GM12878 (cell line): ENCODE results near the gene PITPNM1. TPM values are rescaled to one million over a fixed set of nuclear protein-coding genes. Genes with fewer than 3 reads are reported as not detected.

Experiments used
- ATAC-seq: fragments of 200-7000 bp; cut with Tn5 transposase; 3 replicates; pipeline ENCODE4 v1.9.1; 2020; ENCODE audit warnings: mild to moderate bottlenecking, moderate library complexity
- BruUV-seq: library from RNA; stranded (reverse); fragments of 400-500 nt; replicated peaks from 2 replicates; lab custom pipeline; 2021; lab: Mats Ljungman, UMichigan
- CTCF ChIA-PET: fragments of 300-600 bp; sonication (Branson Sonifier 250); formaldehyde crosslinking; extraction: SDS; loops from one replicate; lab custom pipeline; 2021; ENCODE audit warnings: inconsistent platforms; lab: Yijun Ruan, JAX
- POLR2A ChIA-PET: fragments of 350-600 bp; formaldehyde crosslinking; extraction: SDS; loops from one replicate; lab custom pipeline; 2021; ENCODE audit warnings: inconsistent platforms; lab: Charles Lee
- RAD21 ChIA-PET: fragments of 300-600 bp; sonication (Branson Sonifier 250); formaldehyde crosslinking; loops from one replicate; lab custom pipeline; 2023; ENCODE audit warnings: antibody characterized with exemption; ENCODE audit not compliant: unreplicated experiment; lab: Charles Lee
- SMC1A ChIA-PET: fragments of 300-600 bp; sonication (Branson Sonifier 250); formaldehyde crosslinking; loops from one replicate; lab custom pipeline; 2023; ENCODE audit not compliant: unreplicated experiment, uncharacterized antibody; lab: Charles Lee
- DNase-seq: peaks from one replicate; pipeline ENCODE4 v3.0.0-alpha.2; 2011; ENCODE audit warnings: low read depth, low spot score
- FAIRE-seq: peaks from 3 replicates; lab custom pipeline; 2011; peaks lifted over from hg19 to GRCh38; lab: Jason Lieb, UNC
- H2AFZ ChIP-seq: 2 replicates; pipeline ENCODE4 v1.6.0; 2011; ENCODE audit warnings: low read depth, low read length, control low read depth; ENCODE audit not compliant: control insufficient read depth
- H3K27ac ChIP-seq: 2 replicates; pipeline ENCODE4 v1.5.1; 2011; ENCODE audit warnings: control low read depth; ENCODE audit not compliant: control insufficient read depth, insufficient read depth
- H3K27me3 ChIP-seq, 2 experiments: replicated peaks in 1 of 2; 2 replicates each; pipeline versions ENCODE4 v1.6.0 to v1.6.1; 2011; ENCODE audit warnings: low read length in 1 of 2; ENCODE audit not compliant: control insufficient read depth in 2 of 2, insufficient read depth in 2 of 2
- H3K36me3 ChIP-seq, 2 experiments: 2 replicates each; pipeline ENCODE4 v1.5.1; 2011; ENCODE audit warnings: low read length in 1 of 2; ENCODE audit not compliant: control insufficient read depth in 2 of 2, insufficient read depth in 2 of 2
- H3K4me1 ChIP-seq: 2 replicates; pipeline ENCODE4 v1.6.1; 2011; ENCODE audit warnings: mild to moderate bottlenecking, low read length, moderate library complexity, mixed read lengths; ENCODE audit not compliant: control insufficient read depth, insufficient read depth
- H3K4me2 ChIP-seq: 2 replicates; pipeline ENCODE4 v1.6.0; 2011; ENCODE audit warnings: control low read depth; ENCODE audit not compliant: control insufficient read depth, insufficient read depth
- H3K4me3 ChIP-seq: fragments of 200-600 bp; sonication (generic); 2 replicates; pipeline ENCODE4 v1.5.1; 2016
- H3K79me2 ChIP-seq: 2 replicates; pipeline ENCODE4 v1.6.0; 2011; ENCODE audit warnings: low read length; ENCODE audit not compliant: control insufficient read depth, insufficient read depth
- H3K9ac ChIP-seq: 2 replicates; pipeline ENCODE4 v1.8.0; 2011; ENCODE audit warnings: low read length, control low read depth, mixed read lengths; ENCODE audit not compliant: control insufficient read depth, insufficient read depth
- H3K9me3 ChIP-seq: replicated peaks from 3 replicates; pipeline ENCODE4 v1.5.1; 2011; ENCODE audit warnings: mild to moderate bottlenecking, low read length; ENCODE audit not compliant: control insufficient read depth, insufficient read depth
- H4K20me1 ChIP-seq: 2 replicates; pipeline ENCODE4 v1.6.0; 2011; ENCODE audit not compliant: control insufficient read depth, insufficient read depth
- BACH1 ChIP-seq: fragments of 450-650 bp; IDR thresholded peaks from 2 replicates; pipeline ENCODE4 v1.6.1; 2017; ENCODE audit warnings: mild to moderate bottlenecking, borderline replicate concordance
- BCL11A ChIP-seq: IDR thresholded peaks from 2 replicates; pipeline ENCODE4 v1.6.1; 2011; ENCODE audit warnings: low read depth, low read length
- CBFB ChIP-seq: IDR thresholded peaks from 2 replicates; pipeline ENCODE4 v1.6.1; 2016; ENCODE audit warnings: antibody characterized with exemption, low read depth
- CBX3 ChIP-seq: fragments of 200-600 bp; sonication (generic); IDR thresholded peaks from 2 replicates; pipeline ENCODE4 v1.6.1; 2016; ENCODE audit warnings: low read depth, borderline replicate concordance
- CREM ChIP-seq: IDR thresholded peaks from 2 replicates; pipeline ENCODE4 v1.6.1; 2014; ENCODE audit warnings: antibody characterized with exemption, low read depth
- HDAC2 ChIP-seq: fragments of 200-600 bp; sonication (generic); IDR thresholded peaks from 2 replicates; pipeline ENCODE4 v1.6.1; 2017
- KAT2A ChIP-seq: conservative IDR thresholded peaks from 2 replicates; pipeline ENCODE4 v1.6.1; 2011; ENCODE audit warnings: low read depth, low read length; ENCODE audit not compliant: control insufficient read depth
- MAX ChIP-seq: IDR thresholded peaks from 2 replicates; pipeline ENCODE4 v1.6.1; 2012; ENCODE audit warnings: low read depth, low read length, improper control_type of control experiment
- MYB ChIP-seq: fragments of 150-350 bp; IDR thresholded peaks from 2 replicates; pipeline ENCODE4 v1.6.1; 2014; ENCODE audit warnings: mild to moderate bottlenecking, low read depth, low read length, borderline replicate concordance
- NRF1 ChIP-seq: conservative IDR thresholded peaks from 2 replicates; pipeline ENCODE4 v1.6.1; 2011; ENCODE audit warnings: mild to moderate bottlenecking, low read depth, low read length, improper control_type of control experiment
- RELB ChIP-seq: fragments of 450-650 bp; IDR thresholded peaks from 2 replicates; pipeline ENCODE4 v1.6.1; 2017; ENCODE audit warnings: low read depth, mild to moderate bottlenecking, moderate library complexity
- SREBF2 ChIP-seq: IDR thresholded peaks from 2 replicates; pipeline ENCODE4 v1.6.1; 2012; ENCODE audit warnings: mild to moderate bottlenecking, low read length
- TCF7 ChIP-seq: IDR thresholded peaks from 2 replicates; pipeline ENCODE4 v1.6.1; 2014; ENCODE audit warnings: antibody characterized with exemption, borderline replicate concordance
- ZZZ3 ChIP-seq: IDR thresholded peaks from 2 replicates; pipeline ENCODE4 v1.6.1; 2011; ENCODE audit warnings: low read depth; ENCODE audit not compliant: control insufficient read depth, insufficient read length
- WGBS: methylation state at CpG from one replicate; pipeline ENCODE4 v1.1.6; 2016; ENCODE audit warnings: low lambda C conversion rate; ENCODE audit not compliant: insufficient replicate concordance, insufficient coverage; ENCODE audit errors: missing lambda C conversion rate; 5-methylcytosine and 5-hydroxymethylcytosine counted together
- in situ Hi-C: fragments of 300-500 bp; cut with MboI; formaldehyde crosslinking; loops from 9 replicates; pipeline ENCODE4 v1.14.3; 2018; ENCODE audit warnings: mixed read lengths
- intact Hi-C: fragments of 100-400 bp; cut with micrococcal nuclease; formaldehyde crosslinking; loops from one replicate; pipeline ENCODE4 v1.14.2; 2022; ENCODE audit not compliant: unreplicated experiment
- polyA plus RNA-seq, 11 experiments: library from polyadenylated mRNA; depleted of rRNA in 4 of 11; unstranded in 6 of 11; stranded (reverse) in 5 of 11; fragments of >200 nt; fragmentation: Nextera tagmentation in 4 of 11; fragmentation: Illumina TruSeq in 1 of 11; extraction: Ambion mirVana in 4 of 11; extraction: Trizol in 1 of 11; gene quantifications; 1 replicate in 1 of 11; 2 replicates in 10 of 11; pipeline versions ENCODE4 v1.2.1 to v1.2.3, GENCODE V29; 2011 to 2016; ENCODE audit warnings: inconsistent platforms in 2 of 11, missing spikeins in 2 of 11, low read depth in 1 of 11
- total RNA-seq, 4 experiments: library from RNA; depleted of rRNA in 3 of 4; stranded (reverse); fragments of >200 nt in 3 of 4; fragmentation: Illumina TruSeq in 1 of 4; extraction: Trizol in 1 of 4; gene quantifications; 2 replicates each; pipeline versions ENCODE4 v1.2.1 to v1.2.3, GENCODE V29; 2013 to 2021
- TF ChIP-seq, protein P1 (sequence below): IDR thresholded peaks from 2 replicates; pipeline ENCODE4 v1.6.1; 2011; ENCODE audit warnings: borderline replicate concordance, low read depth, mild to moderate bottlenecking, moderate library complexity, mixed read lengths, low read length; ENCODE audit not compliant: insufficient read depth; ENCODE audit errors: extremely low read length
- TF ChIP-seq, protein P2 (sequence below): IDR thresholded peaks from 2 replicates; pipeline ENCODE4 v1.6.1; 2012; ENCODE audit warnings: improper control_type of control experiment, low read depth, low read length; ENCODE audit not compliant: insufficient replicate concordance

PITPNM1 gene
- total and polyA plus RNA-seq, 10 of the 15 experiments (the other 5 are each of a cell fraction or from before 2014, with no cell fraction given) = 0.11 to 56.8 (median 16.5) TPM

DNA sequence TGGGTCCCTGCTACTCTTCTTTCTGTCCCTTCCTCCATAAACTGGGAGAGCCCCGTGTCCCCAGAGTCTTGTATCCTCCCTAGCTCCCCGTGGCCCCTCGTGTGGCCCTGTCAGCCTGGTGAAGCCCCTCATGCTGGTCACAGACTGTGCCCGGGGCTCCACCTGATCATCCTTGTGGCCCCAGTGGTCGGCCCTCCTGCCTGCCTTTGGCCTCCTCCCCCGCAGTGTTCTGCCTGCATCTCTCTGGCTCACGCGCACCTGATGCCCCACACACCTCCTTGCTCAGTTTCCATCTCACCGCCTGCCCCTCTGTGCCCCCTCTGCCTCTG, 19.3 kb upstream of the PITPNM1 start:
- no TSS peak for BruUV-seq
- Histone ChIP-seq H3K27me3 (no peaks in the 10 kb centered on the region), H2AFZ (no peak overlapping the region), H3K4me2 (no peak overlapping the region), H3K79me2 (no peaks in the 10 kb centered on the region), H3K4me3 (no peak overlapping the region), H3K27ac (no peak overlapping the region), H3K4me1 (no peaks in the 10 kb centered on the region), H3K36me3 (no peaks in the 10 kb centered on the region), H3K9me3 (no peaks in the 10 kb centered on the region), H4K20me1 (no peaks in the 10 kb centered on the region), H3K9ac (no peak overlapping the region)
- RAD21 ChIA-PET = no interaction called here
- intact Hi-C loops = no loop called here
- POLR2A ChIA-PET = no interaction called here
- no peak for DNase-seq
- CTCF ChIA-PET = no interaction called here
- FAIRE-seq = no peak
- ATAC-seq = no peak
- in situ Hi-C loops = no loop called here
- WGBS = 52% methylated on average over 9 of the region's 9 CpGs
- TF ChIP-seq BCL11A = no peak
- no peak for TF ChIP-seq CBFB
- TF ChIP-seq CBX3 = no peak
- TF ChIP-seq CREM = no peak
- no peak for TF ChIP-seq TCF7
- no peak for TF ChIP-seq MAX
- TF ChIP-seq KAT2A = no peak
- TF ChIP-seq RELB = no peak
- TF ChIP-seq ZZZ3 = no peak
- no peak for TF ChIP-seq BACH1
- TF ChIP-seq HDAC2 = no peak
- TF ChIP-seq NRF1 = no peak
- TF ChIP-seq, protein P1, sequence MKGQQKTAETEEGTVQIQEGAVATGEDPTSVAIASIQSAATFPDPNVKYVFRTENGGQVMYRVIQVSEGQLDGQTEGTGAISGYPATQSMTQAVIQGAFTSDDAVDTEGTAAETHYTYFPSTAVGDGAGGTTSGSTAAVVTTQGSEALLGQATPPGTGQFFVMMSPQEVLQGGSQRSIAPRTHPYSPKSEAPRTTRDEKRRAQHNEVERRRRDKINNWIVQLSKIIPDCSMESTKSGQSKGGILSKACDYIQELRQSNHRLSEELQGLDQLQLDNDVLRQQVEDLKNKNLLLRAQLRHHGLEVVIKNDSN = no peak
- TF ChIP-seq MYB = no peak
- TF ChIP-seq SREBF2 = no peak
- TF ChIP-seq, protein P2, sequence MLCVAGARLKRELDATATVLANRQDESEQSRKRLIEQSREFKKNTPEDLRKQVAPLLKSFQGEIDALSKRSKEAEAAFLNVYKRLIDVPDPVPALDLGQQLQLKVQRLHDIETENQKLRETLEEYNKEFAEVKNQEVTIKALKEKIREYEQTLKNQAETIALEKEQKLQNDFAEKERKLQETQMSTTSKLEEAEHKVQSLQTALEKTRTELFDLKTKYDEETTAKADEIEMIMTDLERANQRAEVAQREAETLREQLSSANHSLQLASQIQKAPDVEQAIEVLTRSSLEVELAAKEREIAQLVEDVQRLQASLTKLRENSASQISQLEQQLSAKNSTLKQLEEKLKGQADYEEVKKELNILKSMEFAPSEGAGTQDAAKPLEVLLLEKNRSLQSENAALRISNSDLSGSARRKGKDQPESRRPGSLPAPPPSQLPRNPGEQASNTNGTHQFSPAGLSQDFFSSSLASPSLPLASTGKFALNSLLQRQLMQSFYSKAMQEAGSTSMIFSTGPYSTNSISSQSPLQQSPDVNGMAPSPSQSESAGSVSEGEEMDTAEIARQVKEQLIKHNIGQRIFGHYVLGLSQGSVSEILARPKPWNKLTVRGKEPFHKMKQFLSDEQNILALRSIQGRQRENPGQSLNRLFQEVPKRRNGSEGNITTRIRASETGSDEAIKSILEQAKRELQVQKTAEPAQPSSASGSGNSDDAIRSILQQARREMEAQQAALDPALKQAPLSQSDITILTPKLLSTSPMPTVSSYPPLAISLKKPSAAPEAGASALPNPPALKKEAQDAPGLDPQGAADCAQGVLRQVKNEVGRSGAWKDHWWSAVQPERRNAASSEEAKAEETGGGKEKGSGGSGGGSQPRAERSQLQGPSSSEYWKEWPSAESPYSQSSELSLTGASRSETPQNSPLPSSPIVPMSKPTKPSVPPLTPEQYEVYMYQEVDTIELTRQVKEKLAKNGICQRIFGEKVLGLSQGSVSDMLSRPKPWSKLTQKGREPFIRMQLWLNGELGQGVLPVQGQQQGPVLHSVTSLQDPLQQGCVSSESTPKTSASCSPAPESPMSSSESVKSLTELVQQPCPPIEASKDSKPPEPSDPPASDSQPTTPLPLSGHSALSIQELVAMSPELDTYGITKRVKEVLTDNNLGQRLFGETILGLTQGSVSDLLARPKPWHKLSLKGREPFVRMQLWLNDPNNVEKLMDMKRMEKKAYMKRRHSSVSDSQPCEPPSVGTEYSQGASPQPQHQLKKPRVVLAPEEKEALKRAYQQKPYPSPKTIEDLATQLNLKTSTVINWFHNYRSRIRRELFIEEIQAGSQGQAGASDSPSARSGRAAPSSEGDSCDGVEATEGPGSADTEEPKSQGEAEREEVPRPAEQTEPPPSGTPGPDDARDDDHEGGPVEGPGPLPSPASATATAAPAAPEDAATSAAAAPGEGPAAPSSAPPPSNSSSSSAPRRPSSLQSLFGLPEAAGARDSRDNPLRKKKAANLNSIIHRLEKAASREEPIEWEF = no peak
- SMC1A ChIA-PET = no interaction called here
